HG03469 (cell line): ENCODE results near the gene SLC35F1.

Source experiments
- ATAC-seq: cut with Tn5 transposase; IDR thresholded peaks from one replicate; pipeline ENCODE4 v1.9.1; 2021; ENCODE audit warnings: mild to moderate bottlenecking, moderate library complexity, moderate number of reproducible peaks; ENCODE audit not compliant: unreplicated experiment

The SLC35F1 gene

DNA sequence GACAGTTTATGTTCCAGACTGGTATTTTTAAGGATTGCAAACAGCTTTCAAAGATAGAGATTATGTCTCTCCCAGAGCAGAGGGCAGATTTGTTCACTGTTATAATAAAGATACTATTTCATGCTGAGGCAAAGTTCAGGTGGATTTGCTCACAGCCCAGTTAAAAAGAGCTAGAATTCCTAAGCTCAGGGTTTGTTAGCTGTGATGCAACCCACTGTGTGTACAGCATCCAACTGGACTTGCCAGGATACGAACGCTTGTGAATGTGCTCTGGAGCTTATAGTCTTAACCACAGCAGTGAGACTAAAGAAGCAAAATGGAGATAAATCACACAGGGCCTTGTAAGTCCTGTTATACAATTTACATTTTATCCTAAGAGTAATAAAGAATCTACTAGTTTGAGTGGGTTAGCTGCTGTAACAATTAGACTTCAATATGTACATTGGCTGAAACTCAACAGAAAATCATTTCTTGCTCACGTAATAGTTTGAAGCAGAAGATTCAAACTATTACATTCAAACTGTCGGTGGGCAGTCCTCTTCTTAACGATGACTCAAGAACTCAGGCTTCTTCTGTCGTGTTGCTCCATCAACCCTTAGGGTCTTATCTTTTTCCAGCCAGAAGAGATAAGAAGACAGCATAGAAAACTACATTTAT lies 437.1 kb downstream of the SLC35F1 start:
- ATAC-seq = no peak

GRCh38 chr6:118350881-118351430 lies 443.9 kb downstream of the SLC35F1 start:
- ATAC-seq = no peak

GRCh38 chr6:118353564-118353963 lies 446.5 kb downstream of the SLC35F1 start:
- no peak for ATAC-seq

GRCh38 chr6:118354641-118355040 lies 447.6 kb downstream of the SLC35F1 start:
- peak; percentile 100 for ATAC-seq

GRCh38 chr6:118356054-118356453 lies 449.0 kb downstream of the SLC35F1 start:
- ATAC-seq = no peak

DNA sequence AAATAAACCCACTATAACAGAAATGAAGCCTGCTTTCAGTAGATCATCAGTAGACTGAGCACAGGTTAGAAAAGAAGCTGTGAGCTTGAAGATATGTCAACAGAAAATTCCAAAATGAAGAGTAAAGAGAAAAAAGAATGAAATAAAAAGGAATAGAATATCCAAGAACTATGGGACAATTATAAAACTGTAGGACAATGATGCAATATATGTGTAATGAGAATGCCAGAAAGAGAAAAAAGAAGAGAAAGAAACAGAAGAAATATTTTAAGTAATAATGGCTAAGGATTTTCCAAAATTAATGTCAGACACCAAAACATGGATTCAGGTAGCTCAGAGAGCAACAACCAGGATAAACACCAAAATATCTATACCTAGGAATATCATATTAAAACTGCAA lies 449.6 kb downstream of the SLC35F1 start:
- ATAC-seq = no peak
